ENCODE measurements around the gene ADAM19. TPM values are rescaled to one million over a fixed set of nuclear protein-coding genes. Genes with fewer than 3 reads are reported as not detected.
A peak's percentile ranks its signal among the peaks of the same experiment; 100 is the strongest.

The ADAM19 gene
- polyA plus RNA-seq, 1 of the 3 experiments (the other 2 are of a cell fraction), result 46.9 TPM

DNA sequence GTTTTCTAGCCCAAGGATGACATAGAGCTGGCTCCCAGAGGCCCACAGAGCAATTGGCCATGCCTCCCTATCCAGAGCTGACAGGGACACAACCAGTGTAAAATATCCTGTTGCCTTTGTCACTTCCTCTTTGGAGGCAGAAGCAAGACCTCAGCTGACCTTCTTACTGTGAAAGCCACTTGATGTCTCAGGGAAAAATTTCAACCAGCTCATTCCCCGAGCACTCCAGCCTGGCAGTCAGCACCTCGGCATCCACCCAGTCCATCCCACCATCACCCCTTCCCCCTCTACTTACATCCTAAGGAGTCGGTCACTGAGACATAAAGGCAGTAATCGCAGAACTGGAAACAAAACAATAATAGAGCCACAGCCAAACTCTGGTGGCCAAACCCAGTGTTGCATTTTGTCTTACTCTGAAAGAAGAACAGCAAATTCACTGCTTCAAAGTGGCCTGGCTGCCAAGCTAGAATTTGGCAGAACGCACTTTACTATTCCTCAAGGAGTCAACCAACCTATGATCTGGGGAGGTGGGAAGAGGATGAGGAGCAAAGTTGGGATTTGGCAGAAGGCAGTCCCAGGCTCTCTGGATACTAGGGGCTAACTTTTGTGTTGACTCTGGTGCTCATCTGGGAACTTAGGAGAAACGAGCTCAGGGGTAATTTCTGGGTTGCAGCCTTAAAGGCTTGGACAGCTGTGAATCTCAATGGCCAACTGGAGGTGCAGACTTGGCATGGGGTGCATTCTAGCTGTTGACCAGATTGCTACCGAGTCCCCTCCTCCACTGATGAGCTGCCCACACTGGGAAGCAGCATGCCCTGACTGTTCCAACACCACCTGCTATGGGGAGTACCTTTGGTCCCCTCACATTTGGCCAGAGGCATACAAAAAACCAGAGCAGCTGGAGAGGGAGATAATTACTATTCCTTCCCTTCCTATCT lies 101.9 kb downstream of the ADAM19 start:
- no peak for DNase-seq
- ChIA-PET CTCF (interaction anchor here (0.8 to 3.0 kb wide), 9 partner anchors 8 to 150 kb away, joined by 3 to 19 read pairs (median 4); no protein-coding TSS in a partner anchor), POLR2A (no interaction called here)
- Histone ChIP-seq H3K79me2 (ENCODE audit: insufficient read depth) (peaks cover 11% of the 10 kb centered on the region; the same call in 1 of the 2 replicates), H3K9ac (no peak overlapping the region), H3K9me3 (no peaks in the 10 kb centered on the region), H4K20me1 (ENCODE audit: insufficient read depth) (no peaks in the 10 kb centered on the region), H3F3A (replicated peaks; ENCODE audit: insufficient read depth) (peaks cover 42% of the 10 kb centered on the region), H3K36me3 (replicated peaks in 1 of 2; ENCODE audit: control insufficient read depth in 1 of 2, insufficient read depth in 2 of 2, low read length in 1 of 2) (peaks cover 24 to 27% of the 10 kb centered on the region in 2 experiments), H2AFZ (ENCODE audit: low read depth) (no peak overlapping the region), H3K9me2 (no peaks in the 10 kb centered on the region), H3K4me1 (ENCODE audit: control insufficient read depth in 1 of 2, insufficient read depth in 2 of 2, low read depth in 1 of 2, low read length in 1 of 2) (peaks cover 2 to 15% of the 10 kb centered on the region in 2 experiments; a peak in 3 of 4 replicates), H3K4me3 (ENCODE audit: low read depth in 2 of 2, low read length in 1 of 2) (no peak overlapping the region), H3K27me3 (ENCODE audit: insufficient read depth) (no peaks in the 10 kb centered on the region), H3K27ac (ENCODE audit: low read depth in 2 of 2, low read length in 1 of 2) (peak overlapping the region in 1 of 2 experiments; percentile 66; a peak in 2 of 4 replicates), H3K4me2 (peak overlapping the region; percentile 37; the same call in 1 of the 2 replicates)
- 90% methylated on average over 7 of the region's 7 CpGs for WGBS (ENCODE audit: low lambda C conversion rate)
- TF ChIP-seq, protein P1, sequence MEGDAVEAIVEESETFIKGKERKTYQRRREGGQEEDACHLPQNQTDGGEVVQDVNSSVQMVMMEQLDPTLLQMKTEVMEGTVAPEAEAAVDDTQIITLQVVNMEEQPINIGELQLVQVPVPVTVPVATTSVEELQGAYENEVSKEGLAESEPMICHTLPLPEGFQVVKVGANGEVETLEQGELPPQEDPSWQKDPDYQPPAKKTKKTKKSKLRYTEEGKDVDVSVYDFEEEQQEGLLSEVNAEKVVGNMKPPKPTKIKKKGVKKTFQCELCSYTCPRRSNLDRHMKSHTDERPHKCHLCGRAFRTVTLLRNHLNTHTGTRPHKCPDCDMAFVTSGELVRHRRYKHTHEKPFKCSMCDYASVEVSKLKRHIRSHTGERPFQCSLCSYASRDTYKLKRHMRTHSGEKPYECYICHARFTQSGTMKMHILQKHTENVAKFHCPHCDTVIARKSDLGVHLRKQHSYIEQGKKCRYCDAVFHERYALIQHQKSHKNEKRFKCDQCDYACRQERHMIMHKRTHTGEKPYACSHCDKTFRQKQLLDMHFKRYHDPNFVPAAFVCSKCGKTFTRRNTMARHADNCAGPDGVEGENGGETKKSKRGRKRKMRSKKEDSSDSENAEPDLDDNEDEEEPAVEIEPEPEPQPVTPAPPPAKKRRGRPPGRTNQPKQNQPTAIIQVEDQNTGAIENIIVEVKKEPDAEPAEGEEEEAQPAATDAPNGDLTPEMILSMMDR (IDR thresholded peaks at IDR 0.05), result peak; percentile 37; the same call in 1 of the 2 replicates
- no peak for TF ChIP-seq NRF1 (IDR thresholded peaks at IDR 0.05; ENCODE audit: low read depth, low read length)

DNA sequence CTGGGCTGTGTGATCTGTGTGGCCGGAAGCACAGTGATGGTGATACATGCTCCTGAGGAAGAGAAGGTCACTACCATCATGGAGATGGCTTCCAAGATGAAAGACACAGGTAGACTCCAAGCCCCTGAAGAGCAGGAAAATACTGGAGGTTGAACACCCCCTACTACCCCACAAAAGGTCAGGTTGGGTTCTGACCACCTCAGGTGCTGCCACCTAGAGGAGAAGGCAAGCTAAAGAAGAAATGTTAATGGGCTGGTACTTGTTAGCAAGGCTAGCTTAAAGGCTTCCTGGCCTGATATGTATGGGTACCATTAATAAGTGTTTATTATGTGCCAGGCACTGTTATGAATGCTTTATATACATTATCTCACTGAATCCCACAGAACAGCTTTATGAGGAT lies 103.9 kb downstream of the ADAM19 start:
- TF ChIP-seq, protein P1 (IDR thresholded peaks at IDR 0.05), result peak; percentile 70
- TF ChIP-seq, protein P2, sequence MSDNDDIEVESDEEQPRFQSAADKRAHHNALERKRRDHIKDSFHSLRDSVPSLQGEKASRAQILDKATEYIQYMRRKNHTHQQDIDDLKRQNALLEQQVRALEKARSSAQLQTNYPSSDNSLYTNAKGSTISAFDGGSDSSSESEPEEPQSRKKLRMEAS (IDR thresholded peaks at IDR 0.05; ENCODE audit: low read depth), result no peak
- peak; percentile 59 for TF ChIP-seq RAD21 (IDR thresholded peaks at IDR 0.05; ENCODE audit: low read length)
- TF ChIP-seq EZH2phosphoT487 (IDR thresholded peaks at IDR 0.05; ENCODE audit: borderline replicate concordance, low read depth), result no peak
- TF ChIP-seq RCOR1 (IDR thresholded peaks at IDR 0.05; ENCODE audit: low read length), result no peak
- TF ChIP-seq NRF1 (IDR thresholded peaks at IDR 0.05; ENCODE audit: low read depth, low read length), result no peak
- peak; percentile 56 for TF ChIP-seq SMC3 (IDR thresholded peaks at IDR 0.05; ENCODE audit: low read depth, low read length)
- WGBS (ENCODE audit: low lambda C conversion rate), result 100% methylated on average over 1 of the region's 1 CpG
- POLR2A ChIA-PET, result no interaction called here

More for the DNA sequence above, 103.9 kb downstream of the ADAM19 start:
- H3F3A ChIP-seq (replicated peaks; ENCODE audit: insufficient read depth), result peaks cover 27% of the 10 kb centered on the region
- H3K79me2 ChIP-seq (ENCODE audit: insufficient read depth), result peaks cover 8% of the 10 kb centered on the region; the same call in 1 of the 2 replicates
- H3K36me3 ChIP-seq (replicated peaks in 1 of 2; ENCODE audit: control insufficient read depth in 1 of 2, insufficient read depth in 2 of 2, low read length in 1 of 2), result peaks cover 19 to 22% of the 10 kb centered on the region in 2 experiments
- H3K4me3 ChIP-seq (ENCODE audit: low read depth in 2 of 2, low read length in 1 of 2), result no peak overlapping the region
- H4K20me1 ChIP-seq (ENCODE audit: insufficient read depth), result no peaks in the 10 kb centered on the region
- H3K4me2 ChIP-seq, result no peak overlapping the region
- H3K9me3 ChIP-seq, result no peaks in the 10 kb centered on the region
- peak; percentile 51 for DNase-seq
- CTCF ChIA-PET, result interaction anchor here (0.6 to 5.0 kb wide), 26 partner anchors 10 to 323 kb away, joined by 3 to 46 read pairs (median 3); partner anchors contain the start of gene NIPAL4
- H2AFZ ChIP-seq (ENCODE audit: low read depth), result no peak overlapping the region
- peaks cover 1 to 15% of the 10 kb centered on the region in 2 experiments; a peak in 3 of 4 replicates for H3K4me1 ChIP-seq (ENCODE audit: control insufficient read depth in 1 of 2, insufficient read depth in 2 of 2, low read depth in 1 of 2, low read length in 1 of 2)
- no peaks in the 10 kb centered on the region for H3K27me3 ChIP-seq (ENCODE audit: insufficient read depth)
- H3K9ac ChIP-seq, result no peak overlapping the region
- H3K27ac ChIP-seq (ENCODE audit: low read depth in 2 of 2, low read length in 1 of 2), result 0 out of 4 replicates have a peak overlapping the region, but pooled peaks of 1 of the 2 experiments have one; percentile 40
- H3K9me2 ChIP-seq, result no peaks in the 10 kb centered on the region

Measured in SK-N-SH (cell line).